Activated CD4-positive, alpha-beta memory T cell treated with anti-CD3 and anti-CD28 coated beads for 36 hours (primary cell): ENCODE data around the gene CAMTA1. TPM values are rescaled to one million over a fixed set of nuclear protein-coding genes. Genes with fewer than 3 reads are reported as not detected.

Experiments used
- CTCF ChIA-PET: fragments of 350-600 bp; sonication (Branson Sonifier 250); formaldehyde crosslinking; loops from one replicate; lab custom pipeline; 2021; ENCODE audit warnings: antibody characterized with exemption, inconsistent platforms; lab: Charles Lee
- POLR2A ChIA-PET: fragments of 350-600 bp; sonication (Branson Sonifier 250); formaldehyde crosslinking; loops from one replicate; lab custom pipeline; 2021; ENCODE audit warnings: antibody characterized with exemption; lab: Charles Lee
- DNase-seq: peaks from one replicate; pipeline ENCODE4 v3.0.0-alpha.2; 2020
- H3K27ac Mint-ChIP-seq: one replicate; pipeline ENCODE4 v1.8.0; 2021; ENCODE audit warnings: mixed read lengths
- H3K27me3 Mint-ChIP-seq: one replicate; pipeline ENCODE4 v1.8.0; 2021; ENCODE audit warnings: mixed read lengths
- H3K36me3 Mint-ChIP-seq: one replicate; pipeline ENCODE4 v1.8.0; 2021; ENCODE audit warnings: mixed read lengths
- H3K4me1 Mint-ChIP-seq: one replicate; pipeline ENCODE4 v1.8.0; 2021; ENCODE audit warnings: low read depth, mixed read lengths
- H3K4me3 Mint-ChIP-seq: one replicate; pipeline ENCODE4 v1.8.0; 2021; ENCODE audit warnings: mild to moderate bottlenecking, mixed read lengths
- H3K9me3 Mint-ChIP-seq: one replicate; pipeline ENCODE4 v1.8.0; 2021; ENCODE audit warnings: mixed read lengths
- intact Hi-C: fragments of 100-400 bp; cut with micrococcal nuclease; formaldehyde crosslinking; loops from one replicate; pipeline ENCODE4 v1.15.1; 2023
- total RNA-seq, 2 experiments: library from RNA; stranded (reverse); gene quantifications; one replicate each; pipeline ENCODE4 v1.2.3, GENCODE V29; 2021

Gene CAMTA1
- total RNA-seq, 2 experiments from 2014 or later: 64.7 to 68.9 TPM

DNA sequence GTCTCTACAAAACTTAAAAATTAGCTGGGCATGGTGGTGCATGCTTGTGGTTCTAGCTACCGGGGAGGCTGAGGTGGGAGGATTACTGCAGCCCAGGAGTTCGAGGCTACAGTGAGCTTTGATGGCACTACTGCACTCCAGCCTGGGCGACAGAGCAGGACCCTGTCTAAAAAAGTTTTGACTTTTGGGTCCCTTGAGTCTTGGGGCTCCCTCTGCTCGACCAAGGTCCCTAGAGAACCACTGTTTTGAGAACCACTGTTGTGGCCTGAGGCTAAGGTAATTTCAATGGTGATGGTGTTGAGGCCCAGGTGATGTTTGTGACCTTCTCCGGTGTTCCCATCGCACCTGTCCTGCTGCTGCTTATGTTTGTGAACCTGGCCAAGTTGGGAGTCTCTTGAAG lies 3.1 kb upstream of the CAMTA1 start:
- H3K27me3 Mint-ChIP-seq: peaks cover 3% of the 10 kb centered on the region
- H3K9me3 Mint-ChIP-seq: no peaks in the 10 kb centered on the region
- H3K4me3 Mint-ChIP-seq: no peak overlapping the region
- intact Hi-C loops: loop anchor here (10.0 kb wide), 2 partner anchors 757 to 787 kb away; partner anchors contain the start of gene NPHP4
- H3K4me1 Mint-ChIP-seq: peaks cover 22% of the 10 kb centered on the region
- H3K36me3 Mint-ChIP-seq: no peaks in the 10 kb centered on the region
- CTCF ChIA-PET: interaction anchor here (1.1 kb wide), 1 partner anchor 109 kb away, joined by 3 read pairs; no protein-coding TSS in a partner anchor
- no peak for DNase-seq
- H3K27ac Mint-ChIP-seq: no peak overlapping the region
- POLR2A ChIA-PET: no interaction called here

DNA sequence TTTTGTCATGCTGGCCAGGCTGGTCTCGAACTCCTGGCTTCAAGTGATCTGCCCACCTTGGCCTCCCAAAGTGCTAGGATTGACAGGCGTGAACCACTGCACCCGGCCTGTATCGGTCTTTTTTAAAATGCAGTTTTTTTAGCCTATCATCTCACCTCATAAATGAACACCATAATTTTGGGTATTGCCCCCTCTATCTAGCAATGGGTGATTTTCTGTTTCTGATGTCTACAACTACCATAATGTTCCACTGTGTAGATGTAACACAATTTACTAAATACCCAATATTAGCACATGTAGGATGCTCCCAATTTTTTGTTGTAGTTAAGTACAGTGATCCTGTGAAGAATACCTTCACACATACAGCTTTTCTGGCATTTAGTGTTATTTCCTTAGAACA lies 2.0 kb upstream of the CAMTA1 start:
- Mint-ChIP-seq H3K4me1 (peaks cover 31% of the 10 kb centered on the region), H3K36me3 (no peaks in the 10 kb centered on the region), H3K27ac (no peak overlapping the region), H3K4me3 (peak overlapping the region; percentile 75), H3K27me3 (no peaks in the 10 kb centered on the region), H3K9me3 (no peaks in the 10 kb centered on the region)
- POLR2A ChIA-PET: interaction anchor here (2.2 kb wide), 1 partner anchor 39 kb away, joined by 17 read pairs; no protein-coding TSS in a partner anchor
- CTCF ChIA-PET: interaction anchor here (1.1 kb wide), 1 partner anchor 108 kb away, joined by 3 read pairs; no protein-coding TSS in a partner anchor
- no peak for DNase-seq
- intact Hi-C loops: loop anchor here (10.0 kb wide), 2 partner anchors 758 to 788 kb away; partner anchors contain the start of gene NPHP4

DNA sequence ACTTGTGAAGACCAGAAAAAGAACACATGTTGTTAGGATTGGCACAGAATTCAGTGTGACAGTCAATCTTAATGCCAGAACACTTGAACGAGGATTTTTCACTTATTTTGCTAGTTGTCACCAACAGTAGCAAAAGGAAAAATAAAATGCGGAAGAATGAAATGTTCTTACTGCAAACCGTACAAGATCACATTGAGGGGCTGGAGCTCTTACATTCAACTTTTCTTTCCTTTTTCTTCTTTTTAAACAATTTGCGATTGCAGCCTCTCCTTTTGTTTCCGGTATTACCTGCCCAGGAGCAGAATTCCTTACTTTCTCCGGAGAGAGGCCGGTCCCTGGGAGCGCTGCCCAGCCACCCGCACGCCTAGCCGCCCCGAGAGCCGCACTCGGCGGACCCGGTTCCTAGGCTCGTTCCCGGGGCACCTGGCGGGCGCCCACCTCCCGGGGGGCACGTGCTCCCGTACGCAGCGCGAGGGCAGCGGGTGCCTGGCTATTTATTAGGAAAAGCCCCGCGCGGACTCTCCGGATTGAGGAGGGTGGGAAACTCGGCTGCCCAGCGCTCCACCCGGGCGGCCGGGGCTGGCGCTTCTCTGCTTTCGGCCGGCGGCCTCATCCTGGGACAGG lies 1.2 kb upstream of the CAMTA1 start:
- CTCF ChIA-PET: interaction anchor here (0.6 to 1.0 kb wide), 3 partner anchors 17 to 105 kb away, joined by 3 to 5 read pairs (median 3); no protein-coding TSS in a partner anchor
- Mint-ChIP-seq H3K9me3 (no peaks in the 10 kb centered on the region), H3K4me1 (peaks cover 38% of the 10 kb centered on the region)

DNA sequence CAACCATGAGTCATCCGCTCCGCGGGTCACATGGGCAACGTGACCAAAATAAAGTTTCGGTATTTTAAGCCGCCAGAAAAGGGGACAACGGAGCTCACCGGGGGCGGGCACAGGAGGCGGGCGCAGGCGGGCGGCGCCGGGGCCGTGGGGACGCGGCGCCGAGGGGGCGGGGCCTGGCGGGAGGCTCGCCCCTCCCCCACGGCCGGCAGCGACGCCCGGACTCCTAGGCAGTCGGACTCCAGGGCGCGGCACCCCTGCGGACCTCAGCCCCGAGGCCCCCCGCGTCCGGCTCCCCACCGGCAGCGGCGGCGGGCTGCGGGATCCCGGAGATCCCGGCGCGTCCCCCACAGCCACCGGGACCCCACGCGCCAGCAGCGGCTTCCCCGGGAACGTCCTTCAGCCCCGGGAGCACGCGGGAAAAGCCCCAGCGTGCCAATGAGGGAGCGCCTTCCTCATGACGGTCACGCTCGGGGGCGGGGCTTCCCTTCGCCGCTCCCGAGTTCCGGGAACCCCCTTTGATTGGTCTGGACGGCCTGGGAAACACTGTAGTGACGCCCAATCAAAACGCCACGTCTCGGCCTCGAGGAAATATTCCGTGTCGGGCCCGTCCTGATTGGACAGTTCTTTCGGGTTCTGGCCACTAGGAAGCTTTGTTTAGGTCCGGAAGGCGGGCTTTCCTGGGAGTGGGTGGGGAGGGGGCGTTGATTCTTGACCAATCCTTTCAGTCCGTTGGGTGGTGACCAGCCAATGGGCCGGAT lies 515 bp upstream of the CAMTA1 start:
- peak overlapping the region; percentile 75 for H3K4me3 Mint-ChIP-seq
- H3K27me3 Mint-ChIP-seq: no peaks in the 10 kb centered on the region
- intact Hi-C loops: loop anchor here (1.0 to 10.0 kb wide), 7 partner anchors 42 to 790 kb away; partner anchors contain the start of genes NPHP4 and PHF13
- peak overlapping the region; percentile 78 for H3K27ac Mint-ChIP-seq
- peak; percentile 100 for DNase-seq
- POLR2A ChIA-PET: interaction anchor here (0.7 to 2.2 kb wide), 7 partner anchors 9 to 183 kb away, joined by 3 to 17 read pairs (median 4); partner anchors contain the start of gene DNAJC11
- no peaks in the 10 kb centered on the region for H3K9me3 Mint-ChIP-seq
- H3K4me1 Mint-ChIP-seq: peaks cover 40% of the 10 kb centered on the region
- CTCF ChIA-PET: interaction anchor here (0.6 to 1.1 kb wide), 5 partner anchors 17 to 181 kb away, joined by 3 to 5 read pairs (median 3); no protein-coding TSS in a partner anchor
- no peaks in the 10 kb centered on the region for H3K36me3 Mint-ChIP-seq

More for the DNA sequence above, 1.2 kb upstream of the CAMTA1 start:
- intact Hi-C loops: loop anchor here (2.0 to 10.0 kb wide), 3 partner anchors 41 to 789 kb away; partner anchors contain the start of gene NPHP4
- DNase-seq: no peak
- no peaks in the 10 kb centered on the region for H3K27me3 Mint-ChIP-seq
- POLR2A ChIA-PET: interaction anchor here (1.1 to 2.2 kb wide), 3 partner anchors 19 to 182 kb away, joined by 3 to 17 read pairs (median 7); no protein-coding TSS in a partner anchor
- H3K27ac Mint-ChIP-seq: peak overlapping the region; percentile 76
- H3K4me3 Mint-ChIP-seq: peak overlapping the region; percentile 75
- no peaks in the 10 kb centered on the region for H3K36me3 Mint-ChIP-seq

DNA sequence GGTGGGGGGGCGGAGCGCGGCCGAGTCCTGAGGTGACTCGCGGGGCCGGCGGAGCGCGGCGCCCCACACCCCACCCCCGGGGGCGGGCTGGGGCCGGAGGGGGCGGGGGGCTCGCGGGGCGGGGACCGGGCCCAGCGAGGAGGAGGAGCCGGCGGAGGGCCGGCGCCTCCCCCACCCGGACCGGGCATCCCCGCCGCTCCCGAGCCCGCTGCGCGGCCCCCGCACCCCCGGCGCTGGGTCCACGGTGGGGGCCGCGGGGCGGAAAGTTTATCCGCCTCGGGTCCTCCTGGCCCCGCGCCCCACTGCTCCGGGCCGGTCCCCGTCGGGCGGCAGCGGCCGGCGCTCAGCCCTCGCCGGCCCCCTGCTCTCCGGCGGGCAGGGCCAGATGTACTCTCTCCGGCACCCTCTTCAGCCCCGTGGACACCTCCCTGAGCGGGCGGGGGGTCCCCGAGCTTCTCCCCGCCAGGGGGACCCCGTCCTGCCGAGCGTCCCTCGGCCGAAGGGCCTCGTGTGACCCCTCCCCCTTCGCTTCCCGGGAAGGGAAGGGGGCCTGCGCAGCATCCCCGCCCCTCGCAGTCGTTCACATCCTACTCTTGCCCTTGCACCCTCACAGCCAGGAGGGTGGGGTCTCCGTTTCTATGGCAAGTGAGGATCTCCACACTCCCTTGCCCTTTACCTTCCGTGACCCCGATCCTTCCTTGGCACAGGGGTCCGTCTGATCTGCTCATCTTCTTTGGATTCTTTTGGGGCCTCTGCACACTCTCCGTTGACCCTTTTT lies 663 bp downstream of the CAMTA1 start:
- Mint-ChIP-seq H3K27ac (peak overlapping the region; percentile 86), H3K9me3 (no peaks in the 10 kb centered on the region), H3K36me3 (no peaks in the 10 kb centered on the region), H3K4me1 (peaks cover 46% of the 10 kb centered on the region), H3K27me3 (no peaks in the 10 kb centered on the region), H3K4me3 (peak overlapping the region; percentile 84)
- DNase-seq: peak; percentile 44
- intact Hi-C loops: loop anchor here (1.0 to 10.0 kb wide), 7 partner anchors 43 to 791 kb away; partner anchors contain the start of genes NPHP4 and PHF13
- CTCF ChIA-PET: interaction anchor here (1.5 kb wide), 1 partner anchor 103 kb away, joined by 6 read pairs; no protein-coding TSS in a partner anchor
- POLR2A ChIA-PET: interaction anchor here (1.2 to 1.3 kb wide), 2 partner anchors 84 to 183 kb away, joined by 3 to 9 read pairs; partner anchors contain the start of gene DNAJC11

DNA sequence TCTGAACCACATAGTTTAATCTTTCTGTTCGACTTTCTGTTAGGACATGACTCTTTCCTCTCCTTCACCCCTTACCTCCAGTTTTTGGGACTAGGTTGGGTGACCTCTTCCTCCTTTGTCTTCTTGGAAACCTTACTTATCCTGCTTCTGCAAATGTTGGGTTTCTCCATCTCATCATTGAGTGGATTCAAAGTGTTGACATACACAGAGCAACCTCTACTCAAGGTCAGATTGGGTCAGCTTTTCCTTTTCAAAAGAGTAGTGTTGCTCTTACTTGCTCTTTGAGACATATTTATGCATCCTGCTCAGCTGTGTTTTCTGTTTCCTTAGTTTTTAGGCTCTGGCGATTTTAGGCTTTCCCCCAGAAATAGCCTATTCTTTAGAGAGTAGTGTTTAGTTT lies 3.7 kb downstream of the CAMTA1 start:
- Mint-ChIP-seq H3K4me3 (no peak overlapping the region), H3K27ac (no peak overlapping the region), H3K36me3 (peaks cover 1% of the 10 kb centered on the region), H3K4me1 (peaks cover 50% of the 10 kb centered on the region), H3K27me3 (no peaks in the 10 kb centered on the region), H3K9me3 (no peaks in the 10 kb centered on the region)
- intact Hi-C loops: loop anchor here (5.0 to 10.0 kb wide), 4 partner anchors 173 to 794 kb away; partner anchors contain the start of gene NPHP4
- POLR2A ChIA-PET: no interaction called here
- DNase-seq: no peak
- CTCF ChIA-PET: interaction anchor here (1.5 kb wide), 1 partner anchor 69 kb away, joined by 4 read pairs; no protein-coding TSS in a partner anchor

DNA sequence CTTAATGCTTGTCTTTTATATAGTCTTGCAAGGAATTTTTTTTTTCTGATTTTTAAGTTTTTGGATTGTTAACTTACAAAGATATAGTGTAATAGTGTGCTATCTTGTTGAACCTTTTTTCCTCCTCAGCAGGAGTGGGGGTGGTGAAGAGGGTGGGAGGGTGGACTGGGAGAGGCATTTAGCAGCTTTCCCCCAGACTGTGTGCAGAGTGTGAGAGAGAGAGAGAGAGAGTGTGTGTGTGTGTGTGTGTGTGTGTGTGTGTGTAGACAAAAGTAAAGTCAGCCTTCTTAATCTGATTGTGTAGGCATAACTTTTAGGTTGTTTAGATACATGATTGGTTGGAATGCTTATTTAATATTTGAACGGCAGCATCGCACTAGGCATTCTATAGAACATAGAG lies 4.9 kb downstream of the CAMTA1 start:
- Mint-ChIP-seq H3K27me3 (no peaks in the 10 kb centered on the region), H3K4me1 (peaks cover 52% of the 10 kb centered on the region), H3K36me3 (peaks cover 1% of the 10 kb centered on the region), H3K27ac (no peak overlapping the region), H3K9me3 (no peaks in the 10 kb centered on the region), H3K4me3 (no peak overlapping the region)
- POLR2A ChIA-PET: no interaction called here
- intact Hi-C loops: loop anchor here (5.0 kb wide), 2 partner anchors 97 to 282 kb away; no protein-coding TSS in a partner anchor
- no peak for DNase-seq
- CTCF ChIA-PET: interaction anchor here (1.0 kb wide), 1 partner anchor 11 kb away, joined by 3 read pairs; no protein-coding TSS in a partner anchor

DNA sequence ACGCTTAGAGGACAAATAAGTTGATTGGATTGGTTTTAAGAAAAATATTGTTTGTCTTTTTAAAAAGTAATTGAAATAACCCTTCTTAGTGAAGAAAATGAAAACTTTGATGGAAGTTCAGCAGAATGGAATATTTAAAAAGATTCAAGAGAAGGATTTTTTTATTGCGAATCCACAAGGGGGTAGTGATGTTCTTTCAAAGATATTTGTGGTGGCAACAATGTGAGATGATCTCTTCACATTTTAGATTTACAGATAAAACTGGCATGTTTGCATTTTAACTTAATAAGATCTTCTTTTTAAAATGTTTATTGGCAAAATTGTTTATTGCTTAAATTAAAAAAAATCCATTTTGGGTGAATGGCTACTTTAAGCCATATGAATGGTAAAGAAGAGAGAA lies 8.9 kb downstream of the CAMTA1 start:
- intact Hi-C loops: loop anchor here (5.0 kb wide), 2 partner anchors 93 to 278 kb away; no protein-coding TSS in a partner anchor

DNA sequence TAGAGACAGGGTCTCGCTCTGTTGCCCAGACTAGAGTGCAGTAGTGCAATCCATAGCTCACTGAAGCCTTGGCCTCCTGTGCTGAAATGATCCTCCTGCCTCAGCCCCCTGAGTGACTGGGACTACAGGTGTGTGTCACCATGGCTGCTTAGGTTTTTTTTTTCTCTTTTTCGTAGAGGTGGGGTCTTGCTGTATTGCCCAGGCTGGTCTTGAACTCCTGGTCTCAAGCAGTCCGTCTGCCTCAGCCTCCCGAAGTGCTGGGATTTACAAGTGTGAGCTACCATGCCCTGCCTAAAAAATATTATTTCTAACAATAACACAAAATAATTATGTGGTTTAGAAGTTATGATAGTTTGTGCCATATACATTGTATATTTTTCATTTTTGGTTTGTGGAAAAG lies 9.9 kb downstream of the CAMTA1 start:
- Mint-ChIP-seq H3K27me3 (no peaks in the 10 kb centered on the region), H3K36me3 (peaks cover 4% of the 10 kb centered on the region), H3K9me3 (no peaks in the 10 kb centered on the region), H3K4me3 (no peak overlapping the region), H3K4me1 (peaks cover 24% of the 10 kb centered on the region), H3K27ac (no peak overlapping the region)
- ChIA-PET POLR2A (no interaction called here), CTCF (interaction anchor here (1.7 to 1.9 kb wide), 2 partner anchors 95 to 275 kb away, joined by 9 to 17 read pairs; no protein-coding TSS in a partner anchor)
- DNase-seq: no peak
- intact Hi-C loops: no loop called here

More for the DNA sequence above, 8.9 kb downstream of the CAMTA1 start:
- Mint-ChIP-seq H3K27me3 (no peaks in the 10 kb centered on the region), H3K27ac (no peak overlapping the region), H3K9me3 (no peaks in the 10 kb centered on the region), H3K4me1 (peaks cover 29% of the 10 kb centered on the region), H3K36me3 (peaks cover 4% of the 10 kb centered on the region), H3K4me3 (no peak overlapping the region)
- CTCF ChIA-PET: interaction anchor here (1.7 to 1.9 kb wide), 2 partner anchors 96 to 276 kb away, joined by 9 to 17 read pairs; no protein-coding TSS in a partner anchor
- POLR2A ChIA-PET: no interaction called here
- DNase-seq: no peak

DNA sequence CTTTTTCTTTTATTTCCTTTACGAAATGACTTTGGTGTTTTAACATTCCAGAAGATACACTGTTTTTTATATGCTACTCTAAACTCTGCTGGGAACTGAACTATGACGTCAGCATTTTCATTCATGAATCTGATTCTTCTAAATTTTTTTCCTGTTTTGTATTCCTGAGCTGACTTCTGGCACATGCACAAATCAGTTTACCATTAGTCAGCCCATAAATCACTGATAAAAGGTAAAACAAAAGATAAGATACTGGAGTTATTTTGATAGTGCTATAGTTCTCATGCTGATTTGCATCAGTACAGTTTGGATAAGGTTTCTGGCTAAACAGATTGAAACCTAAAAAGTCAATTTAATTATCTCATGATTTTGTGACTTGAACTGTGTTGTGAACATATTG lies 10.4 kb downstream of the CAMTA1 start:
- CTCF ChIA-PET: interaction anchor here (1.7 to 1.9 kb wide), 2 partner anchors 94 to 274 kb away, joined by 9 to 17 read pairs; no protein-coding TSS in a partner anchor
- no peak overlapping the region for H3K4me3 Mint-ChIP-seq
- DNase-seq: no peak
- peaks cover 25% of the 10 kb centered on the region for H3K4me1 Mint-ChIP-seq
- H3K36me3 Mint-ChIP-seq: peaks cover 4% of the 10 kb centered on the region
- POLR2A ChIA-PET: no interaction called here
- H3K27me3 Mint-ChIP-seq: no peaks in the 10 kb centered on the region
- no peak overlapping the region for H3K27ac Mint-ChIP-seq
- no peaks in the 10 kb centered on the region for H3K9me3 Mint-ChIP-seq
- intact Hi-C loops: no loop called here
